Measurements from ENCODE around the gene INCA1. TPM values are rescaled to one million over a fixed set of nuclear protein-coding genes. Genes with fewer than 3 reads are reported as not detected.

INCA1 gene
- total and polyA plus RNA-seq, 4 donors, result 0.28 to 0.75 (median 0.55) TPM

- peak overlapping the region; percentile 79 to 89 (median 83) for H3K4me3 ChIP-seq (ENCODE audit: low read depth in 1 of 3, low read length in 3 of 3)
- peak overlapping the region; percentile 89 to 90 for H3K27ac ChIP-seq (ENCODE audit: low read depth in 1 of 2, low read length in 2 of 2)
- no peaks in the 10 kb centered on the region for H3K27me3 ChIP-seq (ENCODE audit: control insufficient read depth in 4 of 4, insufficient read depth in 4 of 4, low read length in 3 of 4)
- peaks cover 8 to 48% (median 31%) of the 10 kb centered on the region in 4 donors for H3K4me1 ChIP-seq (ENCODE audit: control insufficient read depth in 4 of 4, insufficient read depth in 4 of 4, low read length in 3 of 4)
- peak overlapping the region; percentile 69 to 78 for H3K9ac ChIP-seq (ENCODE audit: low read depth in 1 of 2, low read length in 2 of 2)
- no peak for DNase-seq (ENCODE audit: low spot score)
- WGBS, result under 1% methylated on average over 16 of the region's 16 CpGs
- H3K36me3 ChIP-seq (ENCODE audit: control insufficient read depth in 4 of 4, insufficient read depth in 3 of 4, low read depth in 1 of 4, low read length in 3 of 4), result peaks cover 4 to 25% (median 14%) of the 10 kb centered on the region in 4 donors
- no peaks in the 10 kb centered on the region for H3K9me3 ChIP-seq (ENCODE audit: control insufficient read depth in 4 of 4, low read length in 3 of 4)
- TF ChIP-seq TAF1 (conservative IDR thresholded peaks at IDR 0.05) (no peak), HNF4G (IDR thresholded peaks at IDR 0.05) (no peak), RAD21 (IDR thresholded peaks at IDR 0.05) (no peak), REST (IDR thresholded peaks at IDR 0.05) (no peak), SP1 (IDR thresholded peaks at IDR 0.05) (no peak), RXRA (IDR thresholded peaks at IDR 0.05) (no peak), FOXA2 (IDR thresholded peaks at IDR 0.05) (no peak), FOXA1 (IDR thresholded peaks at IDR 0.05) (no peak), EGR1 (IDR thresholded peaks at IDR 0.05; ENCODE audit: low read depth in 2 of 2) (no peak), YY1 (IDR thresholded peaks at IDR 0.05) (no peak), CTCF (IDR thresholded peaks at IDR 0.05; ENCODE audit: low read depth, low read length, missing input control) (no peak), MAX (IDR thresholded peaks at IDR 0.05) (no peak), NR2F2 (IDR thresholded peaks at IDR 0.05) (no peak), GABPA (IDR thresholded peaks at IDR 0.05 in 1 of 2, conservative IDR thresholded peaks at IDR 0.05 in 1 of 2) (no peak), JUND (IDR thresholded peaks at IDR 0.05) (no peak), ZBTB33 (IDR thresholded peaks at IDR 0.05) (no peak), HNF4A (conservative IDR thresholded peaks at IDR 0.05) (no peak), ATF3 (IDR thresholded peaks at IDR 0.05) (no peak)
Observed at GRCh38 chr17:4939546-4939795, 57.9 kb downstream of the INCA1 start.
